Purkinje cell (primary cell): Measurements from ENCODE around the gene ARL5A. TPM values are rescaled to one million over a fixed set of nuclear protein-coding genes. Genes with fewer than 3 reads are reported as not detected.

ENCODE experiments used
- polyA plus RNA-seq: library from polyadenylated mRNA; unstranded; fragments of >200 nt; fragmentation: Nextera tagmentation; gene quantifications from 2 replicates; pipeline ENCODE4 v1.2.1, GENCODE V29; 2014

Gene ARL5A, protein sequence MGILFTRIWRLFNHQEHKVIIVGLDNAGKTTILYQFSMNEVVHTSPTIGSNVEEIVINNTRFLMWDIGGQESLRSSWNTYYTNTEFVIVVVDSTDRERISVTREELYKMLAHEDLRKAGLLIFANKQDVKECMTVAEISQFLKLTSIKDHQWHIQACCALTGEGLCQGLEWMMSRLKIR
- polyA plus RNA-seq = 16.4 and 16.7 TPM in 2 replicates

DNA sequence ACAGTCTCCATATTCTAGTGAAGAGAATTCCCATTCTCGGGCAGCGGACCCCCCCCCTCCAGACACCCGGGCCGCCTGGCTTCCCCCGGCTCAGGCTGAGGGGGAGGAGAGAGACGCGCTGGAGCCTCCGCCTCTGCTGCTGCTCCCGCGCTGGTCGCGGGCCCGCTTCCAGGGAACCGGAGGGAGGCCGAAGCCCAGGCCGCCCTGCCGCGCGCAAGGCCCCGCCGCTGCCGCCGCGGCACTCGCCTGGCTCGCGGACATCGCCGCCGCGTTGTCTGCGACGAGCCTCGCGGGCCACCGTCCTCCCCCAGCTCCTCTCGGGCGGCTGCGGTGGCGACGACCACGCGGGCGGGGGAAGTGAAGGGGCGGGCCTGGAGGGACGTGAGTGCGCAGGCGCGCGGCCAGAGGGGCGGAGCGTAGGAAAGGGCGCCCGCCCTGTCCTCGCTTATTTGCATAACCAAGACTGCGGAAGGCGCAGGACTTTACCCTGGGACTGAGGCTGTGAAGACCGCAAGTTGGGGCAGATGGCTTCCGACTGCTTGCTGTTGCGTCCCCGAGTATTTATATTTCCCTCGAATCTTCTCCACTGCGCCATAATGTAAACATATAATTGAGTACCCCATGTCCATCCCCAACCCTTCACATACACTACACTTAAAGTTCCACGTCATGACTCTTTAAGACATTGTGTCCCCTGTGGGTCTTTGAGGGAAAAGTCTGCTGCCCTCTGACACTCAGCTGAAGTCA, at the start of gene ARL5A:
ARL5A (minus strand) TSS at position 279 of the 747 bp plus-strand sequence; CDS start at position 34, 245 bp downstream.

Other genes with a start within 250 kb of the ARL5A start
- 2.4 and 8.1 TPM in 2 replicates for gene NEB, start 93.9 kb downstream of the ARL5A start, polyA plus RNA-seq